ENCODE results near the gene GPRC5D. TPM values are rescaled to one million over a fixed set of nuclear protein-coding genes. Genes with fewer than 3 reads are reported as not detected.

GPRC5D gene
- polyA plus RNA-seq, 1 donor from 2014 or later, result not detected

DNA sequence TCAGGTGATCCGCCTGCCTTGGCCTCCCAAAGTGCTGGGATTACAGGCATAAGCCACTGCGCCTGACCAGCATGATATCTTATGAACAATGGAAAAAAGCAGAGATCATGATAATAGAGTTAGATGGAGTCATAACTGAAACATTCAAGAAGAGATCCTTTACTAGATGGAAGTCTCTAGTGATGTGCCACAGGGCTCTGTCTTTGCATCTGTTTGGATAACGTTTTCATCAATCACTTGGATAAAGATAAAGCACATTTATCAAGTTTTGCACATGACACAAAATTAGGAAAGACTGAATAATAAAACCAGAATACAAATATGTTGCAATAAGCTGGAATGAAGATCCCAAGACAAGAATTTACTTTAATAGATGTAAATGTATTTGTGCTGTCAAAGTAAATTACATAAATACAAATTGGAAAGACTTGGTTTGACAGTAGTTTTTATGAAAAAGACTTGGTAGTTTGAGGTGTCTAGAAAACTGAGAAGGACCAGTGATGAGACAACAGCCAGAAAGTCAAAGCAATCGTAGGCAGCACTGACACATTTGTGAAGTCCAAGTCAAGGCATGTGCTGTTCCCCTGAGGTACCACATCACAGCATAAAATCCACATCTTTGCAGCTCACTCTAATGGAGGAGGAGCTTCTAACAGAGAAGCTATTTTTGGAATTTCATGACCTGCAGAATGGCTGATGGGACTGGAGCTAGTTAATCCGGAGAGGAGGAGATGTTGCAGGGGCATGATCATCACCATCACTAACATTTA lies 32.1 kb downstream of the GPRC5D start:
- no peaks in the 10 kb centered on the region for H3K36me3 ChIP-seq (ENCODE audit: insufficient read depth, low read length)
- H3K27ac ChIP-seq (ENCODE audit: low read length), result no peak overlapping the region
- H2AFZ ChIP-seq (ENCODE audit: low read depth, low read length), result no peak overlapping the region
- no peak overlapping the region for H3K9ac ChIP-seq (ENCODE audit: low read length)
- no peaks in the 10 kb centered on the region for H3K79me2 ChIP-seq (replicated peaks; ENCODE audit: insufficient read depth, low read length)
- H3K4me2 ChIP-seq (ENCODE audit: low read length), result no peak overlapping the region
- no peak overlapping the region for H3K4me3 ChIP-seq (ENCODE audit: low read length)
- no peaks in the 10 kb centered on the region for H3F3A ChIP-seq (ENCODE audit: insufficient read depth, low read length, poor library complexity, severe bottlenecking)
- no peaks in the 10 kb centered on the region for H3K9me2 ChIP-seq (ENCODE audit: insufficient read depth, low read length)
- no peaks in the 10 kb centered on the region for H3K27me3 ChIP-seq (ENCODE audit: insufficient read depth, low read depth, low read length)
- peak; percentile 19 for TF ChIP-seq POLR2AphosphoS5 (IDR thresholded peaks at IDR 0.05)
- no peak for TF ChIP-seq EP300 (conservative IDR thresholded peaks at IDR 0.05; ENCODE audit: poor library complexity, severe bottlenecking)
- TF ChIP-seq TAF1 (IDR thresholded peaks at IDR 0.05; ENCODE audit: low read depth), result no peak
- H4K20me1 ChIP-seq (ENCODE audit: insufficient read depth), result no peaks in the 10 kb centered on the region
- no peaks in the 10 kb centered on the region for H3K9me3 ChIP-seq (ENCODE audit: low read length)

DNA sequence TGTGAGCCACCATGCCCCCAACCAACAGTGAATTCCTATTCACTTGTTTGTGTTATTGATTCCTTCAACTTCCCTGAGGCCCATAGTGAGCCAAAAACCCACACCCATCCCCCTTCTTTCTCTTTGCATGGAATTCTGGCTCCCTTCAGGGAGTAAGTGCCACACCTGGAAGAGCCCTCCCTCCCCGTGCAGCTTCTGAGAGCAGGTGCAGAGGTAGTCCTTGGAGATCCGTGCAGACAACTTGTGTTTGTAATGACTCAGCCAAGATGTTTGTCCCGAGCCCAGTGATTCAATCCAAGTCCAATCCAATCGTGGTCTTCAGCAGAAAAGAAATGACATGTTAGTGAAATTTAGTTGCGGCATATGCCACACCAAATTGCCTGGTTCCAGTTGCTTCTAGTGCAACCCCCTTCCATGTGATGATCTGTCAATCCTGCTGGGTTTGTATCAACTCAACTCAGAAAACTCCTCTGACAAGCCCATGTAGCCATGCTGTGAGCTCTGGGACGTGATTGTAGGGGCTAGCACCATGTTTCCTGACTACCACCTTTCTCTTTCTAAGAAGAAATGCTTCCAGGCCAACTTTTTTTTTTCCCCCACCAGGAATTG lies 33.1 kb downstream of the GPRC5D start:
- Histone ChIP-seq H3K9me3 (ENCODE audit: low read length) (no peaks in the 10 kb centered on the region), H3K27me3 (ENCODE audit: insufficient read depth, low read depth, low read length) (no peaks in the 10 kb centered on the region), H4K20me1 (ENCODE audit: insufficient read depth) (no peaks in the 10 kb centered on the region), H2AFZ (ENCODE audit: low read depth, low read length) (no peak overlapping the region), H3K4me3 (ENCODE audit: low read length) (no peak overlapping the region), H3K27ac (ENCODE audit: low read length) (no peak overlapping the region), H3K36me3 (ENCODE audit: insufficient read depth, low read length) (no peaks in the 10 kb centered on the region), H3K9me2 (ENCODE audit: insufficient read depth, low read length) (no peaks in the 10 kb centered on the region), H3K9ac (ENCODE audit: low read length) (no peak overlapping the region), H3K79me2 (replicated peaks; ENCODE audit: insufficient read depth, low read length) (no peaks in the 10 kb centered on the region), H3K4me2 (ENCODE audit: low read length) (no peak overlapping the region), H3F3A (ENCODE audit: insufficient read depth, low read length, poor library complexity, severe bottlenecking) (no peaks in the 10 kb centered on the region)
- TF ChIP-seq TAF1 (IDR thresholded peaks at IDR 0.05; ENCODE audit: low read depth) (no peak), SMC3 (conservative IDR thresholded peaks at IDR 0.05; ENCODE audit: poor library complexity) (no peak), EZH2 (IDR thresholded peaks at IDR 0.05; ENCODE audit: borderline replicate concordance, insufficient read depth, low read length, poor library complexity, severe bottlenecking) (no peak), EP300 (conservative IDR thresholded peaks at IDR 0.05; ENCODE audit: poor library complexity, severe bottlenecking) (no peak), MXI1 (conservative IDR thresholded peaks at IDR 0.05; ENCODE audit: poor library complexity, severe bottlenecking) (no peak), POLR2AphosphoS5 (IDR thresholded peaks at IDR 0.05) (no peak), RAD21 (conservative IDR thresholded peaks at IDR 0.05) (no peak)
- TF ChIP-seq, protein P1, sequence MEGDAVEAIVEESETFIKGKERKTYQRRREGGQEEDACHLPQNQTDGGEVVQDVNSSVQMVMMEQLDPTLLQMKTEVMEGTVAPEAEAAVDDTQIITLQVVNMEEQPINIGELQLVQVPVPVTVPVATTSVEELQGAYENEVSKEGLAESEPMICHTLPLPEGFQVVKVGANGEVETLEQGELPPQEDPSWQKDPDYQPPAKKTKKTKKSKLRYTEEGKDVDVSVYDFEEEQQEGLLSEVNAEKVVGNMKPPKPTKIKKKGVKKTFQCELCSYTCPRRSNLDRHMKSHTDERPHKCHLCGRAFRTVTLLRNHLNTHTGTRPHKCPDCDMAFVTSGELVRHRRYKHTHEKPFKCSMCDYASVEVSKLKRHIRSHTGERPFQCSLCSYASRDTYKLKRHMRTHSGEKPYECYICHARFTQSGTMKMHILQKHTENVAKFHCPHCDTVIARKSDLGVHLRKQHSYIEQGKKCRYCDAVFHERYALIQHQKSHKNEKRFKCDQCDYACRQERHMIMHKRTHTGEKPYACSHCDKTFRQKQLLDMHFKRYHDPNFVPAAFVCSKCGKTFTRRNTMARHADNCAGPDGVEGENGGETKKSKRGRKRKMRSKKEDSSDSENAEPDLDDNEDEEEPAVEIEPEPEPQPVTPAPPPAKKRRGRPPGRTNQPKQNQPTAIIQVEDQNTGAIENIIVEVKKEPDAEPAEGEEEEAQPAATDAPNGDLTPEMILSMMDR (IDR thresholded peaks at IDR 0.05; ENCODE audit: poor library complexity, severe bottlenecking), result no peak
- TF ChIP-seq, protein P2, sequence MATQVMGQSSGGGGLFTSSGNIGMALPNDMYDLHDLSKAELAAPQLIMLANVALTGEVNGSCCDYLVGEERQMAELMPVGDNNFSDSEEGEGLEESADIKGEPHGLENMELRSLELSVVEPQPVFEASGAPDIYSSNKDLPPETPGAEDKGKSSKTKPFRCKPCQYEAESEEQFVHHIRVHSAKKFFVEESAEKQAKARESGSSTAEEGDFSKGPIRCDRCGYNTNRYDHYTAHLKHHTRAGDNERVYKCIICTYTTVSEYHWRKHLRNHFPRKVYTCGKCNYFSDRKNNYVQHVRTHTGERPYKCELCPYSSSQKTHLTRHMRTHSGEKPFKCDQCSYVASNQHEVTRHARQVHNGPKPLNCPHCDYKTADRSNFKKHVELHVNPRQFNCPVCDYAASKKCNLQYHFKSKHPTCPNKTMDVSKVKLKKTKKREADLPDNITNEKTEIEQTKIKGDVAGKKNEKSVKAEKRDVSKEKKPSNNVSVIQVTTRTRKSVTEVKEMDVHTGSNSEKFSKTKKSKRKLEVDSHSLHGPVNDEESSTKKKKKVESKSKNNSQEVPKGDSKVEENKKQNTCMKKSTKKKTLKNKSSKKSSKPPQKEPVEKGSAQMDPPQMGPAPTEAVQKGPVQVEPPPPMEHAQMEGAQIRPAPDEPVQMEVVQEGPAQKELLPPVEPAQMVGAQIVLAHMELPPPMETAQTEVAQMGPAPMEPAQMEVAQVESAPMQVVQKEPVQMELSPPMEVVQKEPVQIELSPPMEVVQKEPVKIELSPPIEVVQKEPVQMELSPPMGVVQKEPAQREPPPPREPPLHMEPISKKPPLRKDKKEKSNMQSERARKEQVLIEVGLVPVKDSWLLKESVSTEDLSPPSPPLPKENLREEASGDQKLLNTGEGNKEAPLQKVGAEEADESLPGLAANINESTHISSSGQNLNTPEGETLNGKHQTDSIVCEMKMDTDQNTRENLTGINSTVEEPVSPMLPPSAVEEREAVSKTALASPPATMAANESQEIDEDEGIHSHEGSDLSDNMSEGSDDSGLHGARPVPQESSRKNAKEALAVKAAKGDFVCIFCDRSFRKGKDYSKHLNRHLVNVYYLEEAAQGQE (IDR thresholded peaks at IDR 0.05; ENCODE audit: borderline replicate concordance), result no peak

Measured in neural cell (in vitro differentiated cells).